ENCODE measurements around the gene KRTAP4-8.
"Not testable (repeated sequence)": the region's sequence is repeated elsewhere in the genome, so short reads cannot be mapped to it uniquely, and the experiment has no call there.

Gene KRTAP4-8

GRCh38 chr17:41131979-41132378 is 34.0 kb upstream of the KRTAP4-8 start:
- no peak for TF ChIP-seq CTCF (IDR thresholded peaks at IDR 0.05; ENCODE audit: insufficient read depth, low read depth, low read length, missing control alignments)
- H3K4me3 ChIP-seq (ENCODE audit: low read length): no peak overlapping the region
- peak; percentile 83 for DNase-seq (ENCODE audit: low read depth)

- TF ChIP-seq CTCF (IDR thresholded peaks at IDR 0.05; ENCODE audit: insufficient read depth, low read depth, low read length, missing control alignments): no peak
- DNase-seq (ENCODE audit: low read depth): peak; percentile 50
- H3K4me3 ChIP-seq (ENCODE audit: low read length): no peak overlapping the region
Observed at GRCh38 chr17:41127371-41127770, 29.4 kb upstream of the KRTAP4-8 start.

- DNase-seq (ENCODE audit: low read depth): no peak
- no peak overlapping the region for H3K4me3 ChIP-seq (ENCODE audit: low read length)
- TF ChIP-seq CTCF (IDR thresholded peaks at IDR 0.05; ENCODE audit: insufficient read depth, low read depth, low read length, missing control alignments): no peak
Observed at GRCh38 chr17:41126412-41126811, 28.5 kb upstream of the KRTAP4-8 start.

GRCh38 chr17:41125064-41125463 is 27.1 kb upstream of the KRTAP4-8 start:
- TF ChIP-seq CTCF (IDR thresholded peaks at IDR 0.05; ENCODE audit: insufficient read depth, low read depth, low read length, missing control alignments): no peak

GRCh38 chr17:41123991-41124371 is 26.0 kb upstream of the KRTAP4-8 start, which contains the start of gene KRTAP4-12:
TSS of gene KRTAP4-12 (minus strand) at chr17:41124182. CDS start at chr17:41124122, 60 bp downstream.
- not testable (repeated sequence) for H3K4me3 ChIP-seq (ENCODE audit: low read length); DNase-seq (ENCODE audit: low read depth)

More at GRCh38 chr17:41125064-41125463, 27.1 kb upstream of the KRTAP4-8 start:
- DNase-seq (ENCODE audit: low read depth): no peak
- H3K4me3 ChIP-seq (ENCODE audit: low read length): no peak overlapping the region

- not testable (repeated sequence) for DNase-seq (ENCODE audit: low read depth); H3K4me3 ChIP-seq (ENCODE audit: low read length)
Observed at GRCh38 chr17:41123292-41123990, 25.5 kb upstream of the KRTAP4-8 start.

- TF ChIP-seq CTCF (IDR thresholded peaks at IDR 0.05; ENCODE audit: insufficient read depth, low read depth, low read length, missing control alignments): no peak
- no peak for DNase-seq (ENCODE audit: low read depth)
- H3K4me3 ChIP-seq (ENCODE audit: low read length): no peak overlapping the region
Observed at GRCh38 chr17:41121742-41122141, 23.8 kb upstream of the KRTAP4-8 start.

GRCh38 chr17:41119696-41120690 is 22.1 kb upstream of the KRTAP4-8 start:
- peak; percentile 66 for DNase-seq (ENCODE audit: low read depth)
- H3K4me3 ChIP-seq (ENCODE audit: low read length): not testable (repeated sequence)
